ENCODE data around the gene CBARP. TPM values are rescaled to one million over a fixed set of nuclear protein-coding genes. Genes with fewer than 3 reads are reported as not detected.

Gene CBARP
- total and polyA plus RNA-seq, 9 of the 15 experiments (the other 6 are each of a cell fraction or from before 2014, with no cell fraction given): 0.03 to 8.9 (median 1.2) TPM; not detected in 1

GRCh38 chr19:1274852-1275259 is 37.1 kb upstream of the CBARP start (continued):
- TF ChIP-seq THAP12 (CRISPR knock-in tag; IDR thresholded peaks at IDR 0.05): no peak; the same call in 1 of the 2 replicates
- no peak for TF ChIP-seq ZNF212 (CRISPR knock-in tag; IDR thresholded peaks at IDR 0.05)
- TF ChIP-seq KDM2B (CRISPR knock-in tag; IDR thresholded peaks at IDR 0.05): no peak
- TF ChIP-seq ZHX1 (conservative IDR thresholded peaks at IDR 0.05; ENCODE audit: low read length): no peak
- TF ChIP-seq RFX5 (IDR thresholded peaks at IDR 0.05; ENCODE audit: low read depth, low read length): no peak
- no peak for TF ChIP-seq ZNF77 (CRISPR knock-in tag; IDR thresholded peaks at IDR 0.05)
- TF ChIP-seq FOSL1 (tag; conservative IDR thresholded peaks at IDR 0.05): 0 out of 2 replicates have a peak, but pooled peaks have one; percentile 8
- TF ChIP-seq SMARCA5 (IDR thresholded peaks at IDR 0.05): no peak
- TF ChIP-seq BRCA1 (IDR thresholded peaks at IDR 0.05): no peak
- no peak for TF ChIP-seq BRCA1 (CRISPR knock-in tag; IDR thresholded peaks at IDR 0.05)
- 0 out of 2 replicates have a peak, but pooled peaks have one; percentile 49 for TF ChIP-seq FOXP4 (CRISPR knock-in tag; IDR thresholded peaks at IDR 0.05; ENCODE audit: borderline replicate concordance)
- no peak for TF ChIP-seq ZNF217 (CRISPR knock-in tag; IDR thresholded peaks at IDR 0.05)
- no peak for TF ChIP-seq TSC22D4 (tag; IDR thresholded peaks at IDR 0.05)
- TF ChIP-seq ZNF696 (CRISPR knock-in tag; conservative IDR thresholded peaks at IDR 0.05): no peak
- TF ChIP-seq ZFP30 (CRISPR knock-in tag; IDR thresholded peaks at IDR 0.05; ENCODE audit: borderline replicate concordance): no peak
- TF ChIP-seq MAZ (CRISPR knock-in tag; conservative IDR thresholded peaks at IDR 0.05 in 1 of 2, IDR thresholded peaks at IDR 0.05 in 1 of 2): peak in 1 of 2 experiments; percentile 9; a peak in 1 of 4 replicates
- TF ChIP-seq ZNF175 (CRISPR knock-in tag; IDR thresholded peaks at IDR 0.05; ENCODE audit: low read depth): 0 out of 2 replicates have a peak, but pooled peaks have one; percentile 7
- no peak for TF ChIP-seq ZBED1 (IDR thresholded peaks at IDR 0.05)
- TF ChIP-seq MBD1 (CRISPR knock-in tag; IDR thresholded peaks at IDR 0.05): no peak

Data from K562 (cell line).